Measurements from ENCODE around the gene CAV2.

CAV2 gene

DNA sequence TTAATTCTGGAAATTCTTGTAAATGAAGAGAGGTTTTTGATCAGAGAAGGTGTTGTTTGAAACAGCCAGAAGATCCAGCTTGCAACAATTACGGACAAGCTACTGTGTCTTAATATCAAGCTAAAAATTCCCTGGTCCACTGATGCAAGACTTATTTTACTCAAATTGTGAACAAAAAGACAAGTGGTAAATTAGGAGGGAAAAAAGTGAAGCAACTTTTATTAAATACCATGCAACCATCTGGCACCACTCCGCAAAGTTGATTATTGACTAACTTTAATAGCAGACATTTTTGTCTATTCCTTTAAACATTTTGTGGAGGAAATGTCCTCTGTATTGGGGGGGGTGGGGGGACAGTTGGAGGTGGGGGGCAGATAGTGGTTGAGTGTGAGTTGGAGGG lies 5.1 kb upstream of the CAV2 start:
- in situ Hi-C loops (cut with HindIII; ENCODE audit: low sequenced_read_pairs), result no loop called here

- in situ Hi-C loops (cut with HindIII; ENCODE audit: low sequenced_read_pairs), result no loop called here
Observed at GRCh38 chr7:116495736-116496135, 3.8 kb upstream of the CAV2 start.

GRCh38 chr7:116496653-116497052 lies 2.9 kb upstream of the CAV2 start:
- in situ Hi-C loops (cut with HindIII; ENCODE audit: low sequenced_read_pairs), result no loop called here

DNA sequence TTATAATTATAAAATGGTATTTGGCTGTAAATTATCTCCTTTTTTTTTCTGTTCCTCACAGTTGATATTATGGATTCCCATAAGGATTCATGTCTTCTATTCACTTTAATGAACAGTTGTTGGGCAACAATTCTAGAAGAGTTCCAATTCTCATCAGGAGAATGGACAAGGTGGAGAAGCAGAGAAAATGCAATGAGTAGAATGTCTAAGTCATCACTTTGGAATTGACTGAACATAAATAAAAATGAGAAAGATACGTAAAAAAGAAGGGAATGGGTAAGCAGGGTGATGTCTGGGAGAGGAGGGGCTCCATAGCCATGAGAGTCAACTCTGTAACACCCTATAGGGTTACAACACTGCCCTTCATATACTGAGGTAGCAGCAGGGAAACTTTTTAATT lies 1.8 kb upstream of the CAV2 start:
- in situ Hi-C loops (cut with HindIII; ENCODE audit: low sequenced_read_pairs), result no loop called here

GRCh38 chr7:116500078-116500853 lies 728 bp downstream of the CAV2 start:
- in situ Hi-C loops (cut with HindIII; ENCODE audit: low sequenced_read_pairs), result no loop called here

DNA sequence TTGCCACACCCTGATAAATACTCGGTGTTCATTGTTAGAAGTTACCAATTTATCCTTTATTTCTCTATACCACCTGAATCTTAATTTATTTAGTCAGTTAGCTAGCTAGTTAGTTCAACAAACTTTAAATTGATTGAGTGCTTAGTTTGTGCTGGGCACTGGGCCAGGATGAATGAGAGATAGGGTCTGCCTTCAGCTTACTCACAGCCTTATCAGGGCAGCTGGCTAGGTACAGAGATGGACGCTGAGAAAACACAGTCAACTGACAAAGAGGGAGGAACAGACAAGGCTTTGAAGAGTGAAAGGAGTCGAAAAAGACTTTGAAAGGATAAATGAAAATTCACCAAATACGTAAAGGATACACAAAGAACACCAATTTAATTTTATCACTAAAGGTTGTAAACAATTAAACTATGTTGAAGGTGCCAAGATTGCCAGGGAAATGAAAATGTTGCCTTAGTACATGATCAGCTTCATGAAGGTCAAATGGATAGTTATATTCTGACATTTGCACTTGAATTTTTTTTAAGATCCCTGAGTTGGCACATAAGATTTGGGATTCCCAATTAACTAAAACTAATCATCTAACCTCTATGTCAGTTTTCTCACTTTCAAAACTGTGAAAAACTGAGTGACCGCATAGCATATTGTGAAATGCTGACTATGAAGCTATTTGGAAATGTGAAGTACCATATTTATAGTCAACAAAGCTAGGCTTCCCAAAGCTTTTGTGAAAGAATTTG lies 2.1 kb downstream of the CAV2 start:
- in situ Hi-C loops (cut with HindIII; ENCODE audit: low sequenced_read_pairs), result no loop called here

DNA sequence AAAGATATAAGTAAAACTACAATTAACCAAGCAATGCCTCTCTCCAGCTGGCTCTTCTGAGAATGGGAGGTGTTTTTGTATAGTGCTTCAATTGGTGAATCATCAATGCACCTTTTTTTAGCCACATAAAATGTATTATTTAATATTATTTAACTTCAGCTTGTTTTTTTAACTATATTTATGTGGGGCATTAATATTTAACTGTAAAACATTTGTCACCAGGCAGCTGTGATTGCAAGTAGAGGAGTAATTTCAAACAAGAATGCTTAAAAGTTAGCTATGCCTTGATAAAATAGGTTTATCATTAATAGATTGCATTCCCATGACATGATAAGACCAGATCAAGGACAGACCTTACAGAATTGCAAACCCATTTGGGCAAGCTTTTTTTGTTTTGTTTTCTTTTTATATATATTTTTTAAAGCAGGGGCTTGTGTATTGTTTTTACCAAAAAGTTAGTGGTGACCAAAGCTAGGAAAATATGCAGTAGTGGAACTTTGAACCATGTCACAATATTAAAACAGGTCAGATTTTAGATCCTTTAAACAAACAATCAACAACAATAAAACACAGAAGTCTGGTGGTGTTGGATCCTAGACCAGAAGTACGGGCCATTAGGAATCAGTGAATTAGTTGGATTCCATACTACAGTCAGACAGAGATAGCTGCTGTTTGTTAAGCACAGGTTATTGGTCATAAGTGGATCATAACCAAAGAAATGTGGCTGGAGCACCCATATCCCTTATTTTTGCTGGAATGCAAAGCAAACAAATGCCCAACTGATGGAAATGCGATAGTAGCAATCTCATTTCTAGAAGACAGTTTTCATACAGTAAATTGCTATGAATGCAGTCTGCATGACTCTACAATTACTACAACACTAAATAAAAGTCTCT lies 2.9 kb downstream of the CAV2 start:
- in situ Hi-C loops (cut with HindIII; ENCODE audit: low sequenced_read_pairs), result no loop called here

GRCh38 chr7:116503835-116504234 lies 4.3 kb downstream of the CAV2 start:
- in situ Hi-C loops (cut with HindIII; ENCODE audit: low sequenced_read_pairs), result no loop called here

GRCh38 chr7:116505278-116505677 lies 5.7 kb downstream of the CAV2 start:
- in situ Hi-C loops (cut with HindIII; ENCODE audit: low sequenced_read_pairs), result no loop called here

GRCh38 chr7:116505823-116506222 lies 6.3 kb downstream of the CAV2 start:
- in situ Hi-C loops (cut with HindIII; ENCODE audit: low sequenced_read_pairs), result no loop called here

GRCh38 chr7:116509982-116510579 lies 10.5 kb downstream of the CAV2 start:
- in situ Hi-C loops (cut with HindIII; ENCODE audit: low sequenced_read_pairs), result no loop called here

DNA sequence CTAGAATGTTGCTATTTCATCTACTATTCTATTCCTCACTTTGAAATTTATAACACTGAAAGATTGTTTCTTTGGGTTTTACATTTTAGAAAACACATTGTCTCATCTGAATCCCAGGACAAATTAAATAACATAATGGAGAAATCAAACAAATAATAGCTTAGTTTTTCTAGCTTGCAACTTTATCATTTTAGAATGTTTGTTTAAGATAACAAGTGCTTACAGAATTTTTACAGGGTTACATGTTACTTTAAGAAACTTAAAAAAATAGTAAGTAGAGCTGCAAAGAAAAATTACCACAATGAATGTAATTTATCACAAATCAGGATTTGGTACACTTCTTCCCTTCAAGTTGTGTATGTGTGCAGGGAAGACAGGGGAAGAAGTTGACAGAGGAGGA lies 11.3 kb downstream of the CAV2 start:
- in situ Hi-C loops (cut with HindIII; ENCODE audit: low sequenced_read_pairs), result no loop called here

DNA sequence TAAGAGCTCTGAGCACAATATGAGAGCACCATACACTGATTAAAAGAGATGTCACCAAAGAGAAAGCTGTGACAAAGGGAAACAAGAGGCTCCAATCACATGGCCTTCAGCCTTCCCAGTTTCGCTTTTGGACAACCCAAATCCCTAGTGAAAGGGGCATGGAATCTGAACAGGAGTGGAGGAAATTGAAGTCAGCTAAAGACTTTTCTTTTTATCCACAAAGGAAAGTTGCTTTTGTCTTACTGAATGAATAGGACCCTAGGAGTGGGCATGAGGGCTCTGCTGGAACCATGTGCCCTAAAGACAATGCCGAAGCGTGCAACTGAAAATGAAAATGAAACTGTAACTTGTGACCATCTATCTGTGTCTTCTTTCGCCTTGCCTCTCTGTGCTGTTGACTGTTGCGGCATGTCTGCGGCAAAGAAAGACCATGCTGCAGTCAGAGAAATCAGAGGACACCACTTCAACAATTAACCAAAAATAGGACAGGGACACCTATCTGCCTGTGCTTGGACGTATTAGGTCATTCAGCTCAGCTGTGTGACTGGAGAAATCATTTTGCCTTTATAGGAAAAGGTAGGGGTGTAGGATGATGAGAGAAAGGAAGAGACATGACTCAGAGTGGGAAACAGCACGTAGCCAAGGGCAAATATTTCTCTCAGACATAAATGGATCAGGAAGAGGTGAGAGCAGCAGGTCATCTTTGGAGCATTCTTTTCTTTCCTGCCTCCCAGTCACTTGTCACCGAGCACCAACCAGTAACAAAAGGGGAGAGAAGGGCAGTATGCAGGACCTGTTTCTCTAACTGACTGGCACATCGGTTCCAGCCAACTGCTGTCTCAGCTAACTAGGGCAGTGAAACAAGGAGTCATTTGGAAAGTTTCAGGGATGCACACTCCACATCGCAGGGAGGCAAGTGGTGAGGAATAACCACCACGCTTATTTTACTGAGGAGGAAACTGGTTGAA lies 12.3 kb downstream of the CAV2 start:
- in situ Hi-C loops (cut with HindIII; ENCODE audit: low sequenced_read_pairs), result no loop called here

DNA sequence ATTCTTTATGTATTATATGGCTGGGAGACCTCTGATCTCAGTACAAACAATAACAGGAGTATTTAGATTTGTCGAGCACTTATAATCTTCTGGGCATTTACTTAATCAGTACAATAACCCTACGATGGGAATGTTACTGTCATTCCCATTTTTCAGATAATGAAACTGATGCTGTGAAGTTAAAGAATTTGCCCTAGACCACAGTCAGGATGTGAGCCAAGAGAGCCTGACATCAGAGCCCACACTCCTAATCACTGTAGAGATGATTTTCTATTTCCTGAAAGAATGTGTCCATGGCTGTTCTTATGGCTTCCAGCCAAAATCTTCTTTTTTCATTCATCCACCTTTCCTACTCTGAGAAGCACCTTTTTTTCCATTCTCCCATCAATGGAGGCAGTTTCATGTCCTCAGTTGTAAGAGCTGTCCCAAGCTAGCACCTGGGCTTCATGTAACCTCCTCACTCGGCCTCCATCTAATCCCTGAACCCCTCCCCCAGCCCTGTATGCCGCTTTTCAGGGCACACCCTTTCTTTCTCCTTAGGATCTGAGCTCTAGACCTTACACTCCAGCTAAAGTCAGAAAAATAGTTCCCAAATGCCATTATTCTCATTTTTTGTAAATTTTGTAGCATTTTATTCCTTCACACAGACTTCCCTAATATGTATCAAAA lies 13.1 kb downstream of the CAV2 start:
- in situ Hi-C loops (cut with HindIII; ENCODE audit: low sequenced_read_pairs), result no loop called here

DNA sequence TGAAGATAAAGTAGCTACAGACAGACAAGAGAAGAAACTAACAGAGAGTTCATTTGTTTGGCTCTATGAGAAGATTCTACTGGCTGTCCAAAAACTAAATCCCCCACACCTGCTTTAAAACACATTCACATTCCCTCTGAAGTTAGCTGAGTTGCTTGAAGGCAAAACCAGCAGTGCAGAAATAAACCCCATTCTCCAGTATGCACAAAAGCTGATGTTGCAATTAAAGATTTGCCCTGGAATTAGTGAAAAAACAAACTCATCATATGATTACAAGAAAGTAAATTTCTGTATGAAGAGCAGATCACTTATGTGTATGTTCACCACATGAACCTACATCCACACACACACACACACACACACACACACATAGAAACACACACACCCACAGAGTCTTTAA lies 16.0 kb downstream of the CAV2 start:
- in situ Hi-C loops (cut with HindIII; ENCODE audit: low sequenced_read_pairs), result no loop called here

GRCh38 chr7:116516324-116516723 lies 16.8 kb downstream of the CAV2 start:
- in situ Hi-C loops (cut with HindIII; ENCODE audit: low sequenced_read_pairs), result no loop called here

DNA sequence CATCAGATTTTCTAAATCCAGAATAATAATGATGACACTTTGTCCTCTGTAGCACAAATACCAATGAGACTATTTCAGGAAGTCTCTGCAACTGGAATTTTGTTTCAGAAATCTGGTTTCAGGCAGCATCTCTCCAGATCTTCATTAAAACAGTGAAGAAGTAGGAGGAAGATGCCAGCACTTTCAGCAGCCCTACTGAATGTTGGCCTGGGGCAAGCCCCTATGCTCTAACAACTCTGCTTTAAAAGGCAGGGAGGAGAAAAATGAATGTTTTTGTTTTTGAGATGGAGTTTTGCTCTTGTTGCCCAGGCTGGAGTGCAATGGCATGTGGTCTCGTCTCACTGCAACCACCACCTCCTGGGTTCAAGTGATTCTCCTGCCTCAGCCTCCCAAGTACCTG lies 18.1 kb downstream of the CAV2 start:
- in situ Hi-C loops (cut with HindIII; ENCODE audit: low sequenced_read_pairs), result no loop called here

DNA sequence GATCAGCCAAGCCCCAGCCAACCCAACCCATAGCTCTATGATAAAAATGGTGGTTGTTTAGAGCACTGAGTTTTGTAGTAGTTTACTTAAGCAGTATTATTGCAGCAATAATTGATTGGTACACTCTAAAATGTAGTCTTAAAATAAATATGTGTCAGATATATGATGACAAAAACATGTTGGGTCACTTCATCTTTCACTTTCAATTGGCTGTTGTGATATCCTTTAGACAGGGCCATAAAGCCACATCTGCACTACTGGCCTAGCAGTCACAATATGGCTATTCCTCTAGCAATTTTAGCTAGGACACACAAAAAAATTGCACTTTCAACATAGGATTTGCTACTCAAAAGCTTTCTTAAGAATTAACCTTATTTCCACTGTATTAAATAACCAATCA lies 19.4 kb downstream of the CAV2 start:
- in situ Hi-C loops (cut with HindIII; ENCODE audit: low sequenced_read_pairs), result no loop called here

DNA sequence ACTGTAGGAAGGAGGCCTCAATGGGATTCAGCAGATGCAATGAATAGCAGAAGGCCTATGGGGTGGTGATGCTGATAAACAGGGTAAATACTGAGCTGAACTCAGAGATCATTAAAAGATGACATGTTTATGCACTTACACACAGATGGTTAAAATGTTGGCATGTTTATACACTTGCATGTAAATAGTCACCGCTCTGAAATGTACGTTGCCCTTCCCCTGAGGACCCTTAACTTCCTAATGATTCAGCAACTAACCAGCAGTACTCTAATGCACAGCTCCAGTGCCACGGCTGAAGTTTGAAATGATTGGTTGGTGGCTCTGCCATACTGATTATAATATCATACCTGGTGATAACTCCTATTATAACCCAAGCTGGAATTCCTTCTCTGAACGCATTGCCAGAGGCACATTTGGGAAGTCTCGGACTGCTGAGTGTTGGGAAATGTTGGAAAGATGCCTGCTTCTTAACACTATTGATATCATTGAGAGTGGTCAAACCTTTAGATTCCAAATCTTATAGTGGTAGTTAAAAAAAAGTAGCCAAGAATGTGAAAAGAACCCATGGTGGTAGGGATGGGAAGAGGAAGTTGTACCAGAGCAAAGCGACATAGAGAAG lies 21.6 kb downstream of the CAV2 start:
- in situ Hi-C loops (cut with HindIII; ENCODE audit: low sequenced_read_pairs), result loop anchor here (5.0 kb wide), 1 partner anchor 66 kb away; no protein-coding TSS in a partner anchor

All from endothelial cell of hepatic sinusoid (primary cell).